ENCODE data around the gene KCNT2.

- no peak for TF ChIP-seq CTCF (IDR thresholded peaks at IDR 0.05)
- TF ChIP-seq POLR2A (IDR thresholded peaks at IDR 0.05) = no peak
Observed at GRCh38 chr1:196425513-196425912, 182.7 kb downstream of the KCNT2 start.

Data from esophagus squamous epithelium (tissue), 4 donors.